GM18907 (cell line): ENCODE measurements around the gene CRTC3.
"Not testable (repeated sequence)": the region's sequence is repeated elsewhere in the genome, so short reads cannot be mapped to it uniquely, and the experiment has no call there.

ENCODE experiments used
- ATAC-seq: cut with Tn5 transposase; IDR thresholded peaks from one replicate; pipeline ENCODE4 v1.9.1; 2021; ENCODE audit warnings: mild to moderate bottlenecking, moderate library complexity; ENCODE audit not compliant: unreplicated experiment

Gene CRTC3

DNA sequence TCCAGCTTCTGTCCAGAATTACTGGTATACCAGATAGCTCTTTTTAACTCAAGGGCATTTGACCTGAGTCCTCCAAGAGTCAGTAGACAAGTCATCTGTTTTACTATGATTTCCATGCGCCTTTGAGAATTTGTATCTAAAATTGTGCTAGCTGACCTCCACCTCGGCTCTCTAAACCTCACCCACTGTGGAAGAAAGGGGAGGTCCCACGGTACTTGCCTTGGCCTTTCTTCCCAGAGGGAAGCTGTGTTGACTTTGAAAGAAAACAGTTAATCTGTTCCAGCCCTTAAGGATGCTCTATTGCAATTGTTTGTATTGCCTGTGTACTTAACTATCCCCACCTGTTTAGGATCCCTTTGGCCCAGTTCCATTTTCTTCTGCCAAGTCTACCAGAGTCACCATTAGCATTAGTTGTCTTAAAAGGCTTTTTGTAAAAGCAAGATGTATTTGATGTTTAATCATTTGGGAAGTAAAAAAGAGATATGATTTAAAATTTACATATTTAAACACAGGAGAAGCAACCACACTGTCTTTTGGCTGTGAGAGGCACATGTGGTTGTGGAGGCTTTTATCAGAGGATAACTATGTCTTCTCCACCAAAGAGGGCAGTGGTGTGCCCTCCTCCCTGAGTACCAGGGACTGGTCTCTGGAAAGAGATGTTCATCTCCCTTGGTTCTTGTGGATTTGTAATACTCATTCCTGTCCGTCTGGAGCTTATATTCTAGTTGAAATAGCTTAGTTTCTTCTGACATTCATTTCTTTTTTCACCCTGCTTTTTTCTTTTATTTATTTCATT lies 88.8 kb downstream of the CRTC3 start:
- no peak for ATAC-seq

DNA sequence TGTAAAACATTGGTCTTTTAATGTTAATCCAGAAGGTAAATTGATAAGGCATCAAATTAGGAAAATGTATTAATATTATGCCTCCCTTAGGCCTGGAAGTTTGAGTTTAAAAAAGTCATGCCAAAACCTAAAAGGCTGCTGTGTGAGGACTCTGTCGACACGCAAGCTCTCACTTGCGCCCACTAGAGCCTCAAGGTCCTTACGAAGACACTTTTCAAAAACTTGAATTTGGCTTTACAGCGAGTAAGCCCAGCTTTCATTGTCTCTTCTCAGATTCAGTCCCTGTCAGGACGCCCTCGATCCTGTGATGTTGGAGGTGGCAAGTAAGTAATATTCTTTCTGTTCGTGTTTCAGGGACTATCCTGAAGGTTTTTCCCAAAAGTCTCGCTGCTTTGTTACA lies 89.7 kb downstream of the CRTC3 start:
- no peak for ATAC-seq

- no peak for ATAC-seq
Observed at GRCh38 chr15:90619939-90620338, 90.2 kb downstream of the CRTC3 start.

GRCh38 chr15:90620379-90621067 lies 90.8 kb downstream of the CRTC3 start:
- ATAC-seq: no peak

- ATAC-seq: no peak
Observed at GRCh38 chr15:90623854-90624253, 94.1 kb downstream of the CRTC3 start.

DNA sequence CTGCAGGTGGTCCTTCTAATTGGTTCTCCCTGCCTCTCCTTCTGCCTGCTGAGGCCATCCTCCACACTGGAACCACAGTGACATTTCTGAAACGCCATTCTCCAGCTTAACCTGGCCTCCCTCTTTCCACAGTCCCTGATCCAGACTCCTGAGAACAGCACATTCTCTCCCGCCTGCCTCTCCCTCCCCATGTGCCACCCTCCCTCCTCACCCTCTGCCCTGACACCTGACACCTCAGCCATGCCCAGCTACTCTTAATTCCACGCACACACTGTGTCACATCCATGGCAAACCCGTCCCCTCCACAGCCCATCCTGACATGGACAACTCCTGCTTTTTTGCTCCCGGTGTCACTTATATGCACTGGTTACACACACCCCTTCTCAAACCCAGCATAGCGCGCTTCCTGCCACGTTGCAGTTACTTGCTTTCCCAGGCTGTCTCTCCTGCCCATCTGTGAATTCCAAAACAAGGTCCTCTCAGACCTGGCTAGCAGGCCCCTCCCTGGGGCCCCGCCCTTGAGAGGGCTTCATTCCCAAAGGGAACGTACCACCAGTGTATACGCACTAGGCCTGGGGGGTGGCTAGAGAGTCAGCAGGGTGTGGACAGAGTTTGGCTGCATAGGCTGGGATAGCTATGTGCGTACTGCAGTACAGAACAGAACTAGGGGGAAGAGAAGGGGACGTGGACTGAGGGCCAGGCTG lies 94.7 kb downstream of the CRTC3 start:
- no peak for ATAC-seq

DNA sequence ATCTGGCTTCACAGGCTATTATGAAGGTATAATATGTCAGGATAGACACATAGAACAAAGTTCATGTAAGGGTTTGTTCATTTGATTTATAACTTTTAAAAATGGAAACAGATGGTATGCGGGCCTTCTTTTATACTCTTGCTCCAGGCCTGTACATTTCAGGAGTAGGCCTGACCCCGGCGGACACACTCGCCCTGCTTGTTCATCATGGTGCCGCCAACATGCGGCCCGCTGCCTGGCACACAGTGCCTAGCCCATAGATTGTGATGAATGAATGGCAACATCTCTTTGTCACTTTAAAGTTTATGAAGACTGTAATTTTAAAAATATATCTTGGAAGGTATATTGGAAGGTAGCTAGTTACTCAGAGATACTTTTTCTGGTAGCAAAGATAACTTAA lies 95.3 kb downstream of the CRTC3 start:
- no peak for ATAC-seq

DNA sequence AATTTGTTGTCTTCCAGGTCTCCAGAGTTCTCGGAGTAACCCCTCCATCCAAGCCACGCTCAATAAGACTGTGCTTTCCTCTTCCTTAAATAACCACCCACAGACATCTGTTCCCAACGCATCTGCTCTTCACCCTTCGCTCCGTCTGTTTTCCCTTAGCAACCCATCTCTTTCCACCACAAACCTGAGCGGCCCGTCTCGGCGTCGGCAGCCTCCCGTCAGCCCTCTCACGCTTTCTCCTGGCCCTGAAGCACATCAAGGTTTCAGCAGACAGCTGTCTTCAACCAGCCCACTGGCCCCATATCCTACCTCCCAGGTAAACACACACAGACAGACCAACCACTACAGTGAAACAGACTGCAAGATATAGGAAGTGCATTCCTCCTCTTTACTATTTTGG lies 99.5 kb downstream of the CRTC3 start:
- ATAC-seq: no peak

DNA sequence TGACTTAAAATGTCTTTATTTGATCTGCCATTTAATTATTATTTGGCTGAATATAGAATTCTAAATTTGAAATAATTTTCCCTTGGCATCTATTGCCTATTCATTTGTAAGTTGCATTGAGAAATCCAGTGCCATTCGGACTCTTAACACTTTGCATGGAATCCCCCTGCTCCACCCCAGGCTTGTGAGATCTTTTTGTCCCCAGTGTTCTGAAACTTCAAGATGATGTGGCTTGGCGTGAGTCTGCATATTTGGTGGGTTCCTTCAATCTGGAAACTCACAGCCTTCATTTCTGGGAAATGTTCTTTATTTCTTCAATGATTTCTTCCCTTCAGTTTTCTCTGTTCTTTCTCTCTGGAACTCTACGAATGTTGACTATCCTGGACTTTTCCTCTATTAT lies 103.6 kb downstream of the CRTC3 start:
- ATAC-seq: no peak

DNA sequence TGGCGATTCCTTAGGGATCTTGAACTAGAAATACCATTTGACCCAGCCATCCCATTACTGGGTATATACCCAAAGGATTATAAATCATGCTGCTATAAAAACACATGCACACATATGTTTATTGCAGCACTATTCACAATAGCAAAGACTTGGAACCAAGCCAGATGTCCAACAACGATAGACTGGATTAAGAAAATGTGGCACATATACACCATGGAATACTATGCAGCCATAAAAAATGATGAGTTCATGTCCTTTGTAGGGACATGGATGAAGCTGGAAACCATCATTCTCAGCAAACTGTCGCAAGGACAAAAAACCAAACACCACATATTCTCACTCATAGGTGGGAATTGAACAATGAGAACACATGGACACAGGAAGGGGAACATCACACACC lies 107.3 kb downstream of the CRTC3 start:
- not testable (repeated sequence) for ATAC-seq

DNA sequence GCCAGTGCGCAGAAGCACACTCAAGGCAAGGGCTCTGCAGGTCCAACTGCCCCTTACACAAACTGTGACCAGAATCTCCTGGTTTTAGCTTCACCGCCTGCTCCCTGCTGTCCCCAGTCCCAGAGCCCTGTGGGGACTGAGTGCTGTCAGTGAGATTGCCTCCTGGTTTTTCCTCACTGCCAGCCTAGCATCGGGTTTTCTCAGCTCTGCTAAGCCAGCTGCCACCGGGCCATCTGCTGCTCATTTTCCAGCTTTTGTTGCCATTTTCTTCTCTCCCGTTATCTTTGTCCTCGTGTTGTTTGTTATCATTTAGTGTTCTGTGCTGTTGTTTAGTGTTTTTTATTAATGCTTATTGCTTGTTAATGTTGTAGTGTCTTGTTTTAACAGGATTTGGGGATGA lies 108.0 kb downstream of the CRTC3 start:
- no peak for ATAC-seq

DNA sequence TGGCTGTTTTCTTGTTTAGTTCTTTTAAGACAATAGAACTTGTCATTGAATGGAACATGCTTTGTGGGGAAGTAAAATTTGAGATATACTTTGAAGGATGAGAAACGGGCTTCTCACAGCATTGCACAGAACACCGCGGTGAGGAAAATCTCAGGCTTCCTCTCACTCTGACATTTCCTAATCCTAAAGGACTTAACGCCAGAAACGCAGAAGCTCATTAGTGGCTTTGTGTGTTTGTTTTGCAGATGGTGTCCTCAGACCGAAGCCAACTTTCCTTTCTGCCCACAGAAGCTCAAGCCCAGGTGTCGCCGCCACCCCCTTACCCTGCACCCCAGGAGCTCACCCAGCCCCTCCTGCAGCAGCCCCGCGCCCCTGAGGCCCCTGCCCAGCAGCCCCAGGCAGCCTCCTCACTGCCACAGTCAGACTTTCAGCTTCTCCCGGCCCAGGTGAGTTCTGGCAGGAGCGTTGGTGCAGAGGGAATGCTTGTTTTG lies 108.5 kb downstream of the CRTC3 start:
- no peak for ATAC-seq

DNA sequence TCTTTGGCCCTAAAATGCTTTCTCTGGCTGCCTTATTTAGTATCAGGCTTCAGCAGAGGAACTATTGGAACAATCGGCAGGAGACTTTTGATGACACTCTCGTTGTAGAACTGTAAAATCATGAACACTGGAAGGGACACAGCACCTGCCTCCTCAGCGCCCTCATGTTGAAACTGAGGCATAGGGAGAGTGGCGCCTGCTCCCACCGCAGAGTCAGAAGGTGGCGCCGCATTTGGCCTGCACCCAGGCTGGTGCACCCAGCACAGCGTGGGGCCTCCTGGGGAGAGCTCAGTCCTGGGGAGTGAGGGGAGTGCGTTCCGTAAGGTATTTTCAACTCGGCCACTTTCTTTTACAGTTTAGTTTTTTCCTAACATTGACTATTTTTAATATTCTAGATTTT lies 109.2 kb downstream of the CRTC3 start:
- no peak for ATAC-seq

GRCh38 chr15:90640862-90641261 lies 111.1 kb downstream of the CRTC3 start:
- ATAC-seq: no peak

GRCh38 chr15:90641581-90642463 lies 112.1 kb downstream of the CRTC3 start:
- ATAC-seq: no peak

- ATAC-seq: no peak
Observed at GRCh38 chr15:90642464-90643300, 113.0 kb downstream of the CRTC3 start.

GRCh38 chr15:90643301-90643632 lies 113.5 kb downstream of the CRTC3 start:
- no peak for ATAC-seq

DNA sequence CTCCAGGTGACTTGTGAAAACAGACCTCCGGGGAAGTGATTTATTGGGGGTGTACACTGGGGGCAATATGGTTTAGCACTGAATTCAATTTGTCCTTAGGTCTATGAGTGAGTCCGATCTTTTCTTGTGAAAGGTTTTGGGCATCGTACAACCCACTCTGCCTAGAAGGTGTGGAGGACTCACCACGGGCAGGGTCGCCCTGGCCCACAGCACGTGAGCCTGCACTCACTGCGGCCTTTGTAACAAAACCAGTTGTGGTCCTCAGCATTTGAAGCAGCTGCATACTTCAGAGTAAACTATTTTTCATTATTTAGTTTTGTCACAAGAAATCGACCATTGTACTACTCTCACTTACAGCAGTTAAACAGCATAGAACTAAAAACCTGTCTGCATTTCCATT lies 114.8 kb downstream of the CRTC3 start:
- no peak for ATAC-seq

- no peak for ATAC-seq
Observed at GRCh38 chr15:90644952-90645725, 115.4 kb downstream of the CRTC3 start.
